GF-D8 (cell line): ENCODE measurements around the gene SPRED1.

Experiments
- DNase-seq: peaks from one replicate; lab custom pipeline; 2025; lab: John Stamatoyannopoulos, UW

Gene SPRED1

DNA sequence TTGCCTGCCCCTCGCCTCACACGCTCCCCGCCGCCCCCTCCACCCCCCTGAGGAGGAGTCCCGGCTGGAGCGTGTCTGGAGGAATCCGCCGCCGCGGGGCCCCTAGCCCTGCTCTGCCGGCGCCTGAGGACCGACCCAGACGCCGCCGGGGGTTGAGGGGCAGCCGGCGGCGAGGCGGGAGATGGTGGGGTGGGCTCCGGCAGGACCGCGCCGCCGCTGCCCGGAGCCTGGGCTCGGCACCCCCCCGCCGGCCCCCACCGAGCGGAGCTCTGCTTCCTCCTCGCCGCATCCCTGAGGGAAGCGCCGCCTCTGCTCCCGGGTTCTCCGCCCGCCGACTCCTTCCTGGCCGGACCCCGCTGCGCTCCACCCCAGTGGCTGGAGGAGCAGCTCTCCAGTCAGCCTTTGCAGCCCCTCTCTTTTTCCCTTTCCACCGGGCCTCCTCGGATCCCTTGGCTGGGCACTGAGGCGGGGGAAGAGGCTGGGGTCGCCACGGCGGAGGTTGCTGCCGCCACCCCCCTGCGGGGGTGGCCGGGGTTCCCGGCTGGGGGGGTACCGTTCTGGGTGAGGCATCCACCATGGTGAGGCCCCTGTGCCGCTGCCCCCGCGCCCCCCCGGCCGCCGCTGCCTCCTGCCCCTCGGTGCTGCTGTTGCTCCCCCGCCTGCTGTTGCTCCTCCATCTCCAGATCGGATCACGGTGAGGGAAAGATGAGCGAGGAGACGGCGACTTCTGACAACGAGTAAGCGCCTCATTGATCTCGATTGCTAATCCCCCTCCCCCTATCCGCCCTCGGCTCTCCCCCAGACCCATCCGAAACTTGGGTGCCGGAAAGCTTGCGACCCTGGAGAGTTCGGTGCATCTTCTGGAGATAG is at the start of gene SPRED1:
Gene SPRED1 (plus strand): TSS at position 356 of the 870 bp plus-strand sequence. CDS start 350 bp downstream, at position 706.
- DNase-seq, result no peak

DNA sequence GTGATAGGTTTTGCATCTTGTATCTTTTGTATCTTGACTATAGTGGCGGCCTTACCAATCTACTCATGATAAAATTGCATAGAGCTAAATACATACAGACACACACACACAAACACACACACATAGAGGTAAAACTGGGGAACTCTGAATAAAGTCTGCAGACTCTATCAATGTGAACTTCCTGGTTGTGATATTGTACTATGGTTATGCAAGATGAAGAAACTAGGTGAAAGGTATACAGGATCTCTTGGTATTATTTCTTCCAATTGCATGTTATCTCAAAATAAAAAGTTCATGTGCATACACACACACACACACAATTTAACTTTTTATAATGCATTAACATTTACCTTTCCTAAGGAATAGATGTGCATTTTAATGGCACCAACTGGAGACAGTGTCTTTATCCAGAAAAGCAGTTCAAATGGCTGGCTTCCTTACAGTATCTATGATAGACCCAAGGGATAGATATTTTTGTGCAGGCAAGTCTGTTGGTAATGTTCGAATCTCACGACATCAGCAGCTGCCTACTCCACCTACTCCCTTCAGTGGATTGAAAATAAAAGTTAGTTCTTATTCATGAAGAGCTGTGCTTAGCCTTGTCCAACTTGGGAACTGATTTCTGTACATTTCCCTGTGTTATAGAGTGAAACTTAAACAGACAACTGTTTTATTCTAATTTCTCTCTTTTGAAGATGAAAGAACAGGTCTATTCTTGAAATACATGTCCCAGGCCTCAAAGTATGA is 46.9 kb upstream of the SPRED1 start:
- DNase-seq, result no peak

DNA sequence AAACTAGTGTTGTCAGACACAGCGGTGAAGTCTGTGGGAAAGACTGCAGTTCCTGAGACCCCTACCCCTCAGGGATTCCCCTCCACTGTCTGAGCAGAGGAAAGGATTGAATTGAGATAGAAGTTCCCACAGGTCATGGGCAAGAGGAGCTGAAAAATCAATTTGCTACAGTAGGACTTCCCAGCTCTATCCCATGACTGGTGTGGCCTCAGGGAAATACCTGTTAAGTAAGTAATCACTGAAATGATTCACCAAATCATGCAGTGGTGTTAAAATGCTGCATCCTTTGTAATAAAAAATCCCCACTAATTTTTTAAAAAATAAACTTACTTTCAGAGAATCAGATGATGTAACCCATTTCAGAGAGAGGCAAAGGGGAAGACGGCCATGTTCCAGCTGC is 45.0 kb upstream of the SPRED1 start:
- DNase-seq, result no peak

DNA sequence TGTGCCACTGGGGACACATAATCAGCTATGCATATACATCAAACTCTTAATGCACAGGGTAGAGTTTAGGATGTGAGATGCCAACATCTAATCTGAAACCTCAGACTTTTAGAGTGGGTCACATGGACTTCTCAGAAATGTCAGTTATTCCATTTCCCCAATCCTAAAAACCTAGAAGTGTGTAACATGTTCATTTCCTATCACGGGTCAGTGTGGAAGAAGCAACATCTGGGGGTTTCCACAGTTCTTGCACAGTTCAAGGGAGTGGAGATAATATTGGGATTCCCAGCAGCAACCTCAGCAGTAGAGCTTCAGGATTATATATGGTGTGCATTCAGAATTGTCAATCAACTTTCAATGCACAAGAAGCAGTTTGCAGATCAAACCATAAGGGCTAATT is 44.4 kb upstream of the SPRED1 start:
- DNase-seq, result no peak

DNA sequence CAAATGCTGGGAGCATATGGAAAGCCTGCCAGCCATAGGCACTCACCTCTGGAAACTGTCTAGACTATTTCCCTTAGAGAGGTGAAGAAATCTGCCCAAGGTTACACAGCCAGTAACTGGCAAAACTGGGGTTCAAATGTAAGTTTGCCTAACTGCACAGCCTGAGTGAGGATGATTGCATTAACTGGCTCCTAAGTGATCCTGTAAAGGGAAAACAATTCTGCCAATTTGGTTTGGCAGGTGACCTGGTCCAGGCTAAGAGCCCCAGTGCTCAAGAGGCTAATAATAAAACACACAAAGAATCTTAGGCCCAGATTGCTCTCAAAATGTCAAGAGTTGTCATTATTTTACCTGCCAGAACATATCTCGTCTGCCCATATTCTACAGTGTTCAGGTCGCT is 43.9 kb upstream of the SPRED1 start:
- no peak for DNase-seq

DNA sequence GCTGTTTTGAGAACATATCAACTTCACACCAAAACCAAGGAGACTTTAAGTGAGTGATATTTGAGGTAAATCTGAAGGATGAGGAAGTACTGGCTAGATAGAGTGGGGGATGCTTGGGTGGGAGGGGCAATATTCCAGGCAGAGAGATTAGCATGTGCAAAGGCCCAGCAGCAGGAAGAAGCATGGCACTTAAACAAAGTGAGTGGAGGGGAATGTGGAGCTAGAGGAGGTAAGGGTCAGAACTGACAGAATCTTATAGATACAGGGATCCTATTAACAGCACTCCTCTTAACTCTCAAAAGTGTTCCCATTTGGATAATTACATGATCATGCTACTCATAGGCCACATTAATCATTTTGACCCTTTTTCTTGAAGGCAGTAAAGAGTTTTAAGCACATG is 41.4 kb upstream of the SPRED1 start:
- DNase-seq, result no peak

DNA sequence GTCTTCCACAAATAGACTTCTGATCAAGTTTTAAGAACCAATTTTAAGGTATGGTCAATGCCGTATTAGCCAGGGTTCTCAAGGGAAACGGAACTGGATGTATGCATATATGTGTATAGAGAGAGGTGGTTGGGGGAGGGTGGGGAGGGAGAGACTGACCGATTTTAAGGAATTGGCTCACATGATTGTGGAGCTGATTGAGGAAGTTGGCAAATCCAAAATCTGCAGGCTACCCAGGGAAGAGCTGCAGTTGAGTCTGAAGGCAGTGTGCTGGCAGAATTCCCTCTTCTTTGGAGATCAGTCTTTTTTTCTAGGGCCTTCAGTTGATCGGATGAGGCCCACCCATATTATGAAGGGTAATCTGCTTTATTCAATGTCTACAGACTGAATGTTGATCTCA is 40.8 kb upstream of the SPRED1 start:
- no peak for DNase-seq

DNA sequence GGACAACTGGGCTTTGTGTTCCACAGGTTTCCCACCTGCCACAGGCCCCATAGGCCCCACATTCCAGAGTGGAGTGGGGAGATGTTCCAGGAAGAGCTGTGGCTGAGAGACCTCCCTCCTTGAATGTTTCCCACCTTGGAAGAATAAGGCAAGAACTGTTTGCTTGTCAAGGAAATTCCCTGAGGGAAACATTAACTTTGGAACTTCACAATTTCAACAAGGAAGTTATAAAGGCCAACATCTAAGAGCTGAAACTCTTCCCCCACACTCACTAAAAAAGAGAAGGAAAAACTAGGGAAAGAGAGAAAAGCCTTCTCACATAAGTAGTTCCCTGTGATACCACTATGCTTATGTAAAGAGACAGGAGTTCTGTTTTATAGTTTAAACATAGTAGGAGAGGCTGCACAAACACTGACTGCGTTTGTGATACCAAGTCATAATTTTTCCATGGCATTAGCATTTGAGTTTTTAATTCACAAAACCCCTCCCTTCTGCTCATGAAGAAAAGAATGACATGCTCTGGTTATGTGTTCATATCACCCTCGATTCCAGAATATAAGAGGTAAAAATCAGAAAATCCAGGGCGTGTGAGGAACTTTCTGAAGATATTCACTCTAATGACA is 39.8 kb upstream of the SPRED1 start:
- no peak for DNase-seq

DNA sequence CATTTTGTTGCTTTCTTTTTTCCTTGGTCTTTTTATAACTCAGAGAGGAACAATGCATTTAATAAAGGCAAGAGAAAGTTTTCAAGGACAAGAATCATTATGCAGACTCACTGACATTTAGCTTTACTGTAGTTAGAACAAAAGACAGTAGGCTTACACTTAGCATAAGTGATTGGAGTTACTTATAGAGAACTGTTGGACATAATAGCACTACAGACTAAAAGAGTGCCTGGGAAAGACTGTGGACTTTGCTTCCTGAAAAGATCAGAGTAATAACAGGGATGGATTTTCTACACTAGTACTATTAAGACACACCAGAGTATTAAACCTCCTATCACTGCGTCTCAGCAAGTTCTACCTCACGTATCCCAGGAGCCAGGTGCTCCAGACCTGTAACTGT is 39.3 kb upstream of the SPRED1 start:
- no peak for DNase-seq

DNA sequence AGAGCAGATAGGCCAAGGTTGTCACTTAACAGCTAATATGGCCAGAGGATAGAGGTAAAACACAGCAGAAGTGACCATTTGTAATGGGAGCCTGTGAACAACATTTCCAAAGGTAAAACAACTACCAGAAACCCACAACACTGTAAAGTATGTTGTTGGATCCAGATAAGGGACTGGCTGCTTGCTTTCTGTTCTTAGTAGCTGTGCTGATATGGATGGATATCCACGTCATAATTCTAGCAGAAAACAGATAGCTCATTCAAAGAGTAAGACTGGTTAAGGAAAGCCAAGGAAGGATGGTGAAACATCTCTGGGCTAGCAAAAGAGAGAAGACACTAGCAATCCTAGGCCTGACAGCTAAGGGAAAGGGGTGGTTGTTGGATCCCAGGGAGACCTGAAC is 36.9 kb upstream of the SPRED1 start:
- no peak for DNase-seq

DNA sequence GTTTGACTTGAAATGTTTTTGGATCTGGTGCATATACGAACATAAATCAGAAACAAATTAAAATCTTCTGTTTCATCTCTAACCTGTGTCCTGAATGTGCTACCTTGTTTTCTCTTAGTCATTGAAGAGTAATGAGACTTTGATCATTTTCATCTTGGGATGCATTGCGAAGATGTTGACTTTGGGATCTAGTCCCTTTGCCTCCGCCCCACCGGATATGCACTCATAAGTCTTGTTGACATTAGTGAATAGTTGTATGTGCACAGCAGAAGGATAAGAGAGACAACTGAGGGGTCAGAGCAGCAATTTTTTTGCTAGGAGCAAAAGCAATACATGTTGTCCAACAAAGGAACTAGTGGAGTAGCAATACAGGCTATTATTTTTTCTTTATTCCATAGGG is 35.9 kb upstream of the SPRED1 start:
- DNase-seq, result no peak

DNA sequence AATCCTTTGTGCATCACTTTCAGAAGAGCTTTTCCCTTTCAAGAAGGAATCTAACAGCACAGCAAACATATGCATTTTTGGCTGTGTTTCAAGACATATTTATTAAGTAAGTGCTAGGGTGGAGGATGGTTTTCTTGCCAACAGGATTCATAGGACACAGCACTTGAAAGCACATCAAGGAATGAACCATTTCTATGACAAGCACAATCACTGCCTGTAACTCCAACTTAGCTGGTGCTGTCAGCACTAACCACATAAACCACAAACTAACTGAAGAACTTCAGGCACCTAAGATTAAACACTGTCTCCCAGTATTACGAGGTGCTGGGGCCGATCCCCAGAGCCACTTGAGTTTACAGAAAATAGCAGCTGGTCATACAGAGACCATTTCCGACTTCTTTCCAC is 35.4 kb upstream of the SPRED1 start:
- no peak for DNase-seq

DNA sequence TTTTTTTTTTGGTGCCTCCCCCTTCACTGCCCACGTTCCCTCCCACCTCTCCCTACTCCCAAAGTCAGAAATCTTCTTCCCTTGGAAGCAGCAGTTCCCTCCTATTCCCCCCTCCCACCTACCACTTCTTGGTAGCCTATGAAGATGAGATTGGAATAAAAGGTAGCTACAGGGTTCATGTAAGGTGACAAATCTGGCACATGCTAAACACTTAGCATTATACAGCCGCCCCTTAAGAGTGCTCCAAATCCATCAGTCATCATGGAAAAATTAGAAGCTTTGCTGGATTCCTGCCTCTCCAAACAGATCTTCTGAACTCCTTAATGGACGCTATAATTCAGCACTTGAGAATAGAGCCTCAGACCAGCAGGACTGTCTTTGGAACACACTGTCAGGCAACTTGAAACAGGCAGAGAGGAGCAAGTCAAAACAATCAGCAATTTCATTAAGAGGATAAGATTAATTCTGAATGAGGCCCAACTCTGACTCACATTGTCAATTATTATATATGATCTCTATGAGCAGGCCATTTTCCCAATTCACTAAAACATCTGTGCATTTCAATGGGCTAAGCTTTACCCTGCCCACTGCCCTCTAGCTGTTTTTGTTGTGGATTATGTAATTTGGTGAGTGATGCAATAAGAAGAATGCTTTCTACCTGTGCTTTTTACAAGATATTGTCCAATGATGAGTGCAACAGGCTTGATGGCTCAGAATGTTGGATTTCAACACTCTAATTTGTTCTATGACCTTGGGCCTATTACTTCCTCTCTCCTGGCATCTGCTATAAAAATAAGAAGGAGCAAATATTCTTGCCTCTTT is 34.6 kb upstream of the SPRED1 start:
- DNase-seq, result no peak

DNA sequence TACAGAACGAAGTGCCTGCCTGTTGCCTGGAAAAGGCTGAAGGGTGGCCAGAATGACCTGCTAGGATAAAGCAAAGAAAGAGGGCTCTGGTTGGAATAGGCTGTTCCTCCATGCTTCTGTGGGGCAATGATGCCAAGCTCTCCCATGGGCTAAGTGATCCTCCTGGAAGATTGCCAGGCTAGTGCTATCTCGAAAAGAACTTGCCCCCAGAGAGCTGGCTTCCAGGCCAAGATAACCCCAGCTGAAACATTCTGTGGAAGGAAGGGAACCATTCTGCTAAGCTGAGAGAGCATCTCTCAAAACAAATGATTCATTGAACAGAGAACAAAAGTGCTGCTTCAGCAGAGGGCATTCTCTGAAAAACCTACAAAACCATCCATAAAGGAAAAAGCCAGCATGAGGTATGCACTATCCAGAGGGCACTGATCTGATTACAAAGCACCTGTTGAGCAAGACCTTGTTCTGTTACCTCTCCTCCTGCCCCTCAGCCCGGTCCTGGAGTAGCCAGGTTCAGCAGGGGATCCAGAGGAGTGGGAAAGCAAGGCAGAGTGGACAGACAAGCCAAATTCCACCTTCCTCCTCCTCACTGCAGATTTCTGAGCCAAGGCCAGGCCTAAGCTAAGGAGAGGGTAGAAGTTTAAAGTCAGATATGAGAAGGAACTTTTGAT is 31.9 kb upstream of the SPRED1 start:
- DNase-seq, result no peak

DNA sequence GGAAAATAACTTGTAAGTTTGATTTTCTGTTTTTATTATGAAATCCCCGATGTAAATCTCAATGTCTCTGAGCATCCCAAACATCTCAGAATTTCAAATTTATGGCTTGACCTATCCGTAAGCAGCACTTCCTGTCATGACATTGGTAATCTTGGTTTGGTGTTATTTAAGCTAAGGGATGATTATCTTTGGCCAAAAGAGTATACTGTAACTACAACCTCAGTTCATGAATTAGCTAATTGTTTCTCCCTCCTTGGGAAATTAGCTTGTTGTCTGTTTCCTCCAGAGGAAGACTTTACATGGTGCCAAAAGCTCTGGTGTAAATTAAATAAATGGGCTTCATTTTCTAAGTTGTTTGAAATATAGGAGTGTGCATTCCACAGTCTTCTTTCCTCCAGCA is 28.1 kb upstream of the SPRED1 start:
- DNase-seq, result no peak

DNA sequence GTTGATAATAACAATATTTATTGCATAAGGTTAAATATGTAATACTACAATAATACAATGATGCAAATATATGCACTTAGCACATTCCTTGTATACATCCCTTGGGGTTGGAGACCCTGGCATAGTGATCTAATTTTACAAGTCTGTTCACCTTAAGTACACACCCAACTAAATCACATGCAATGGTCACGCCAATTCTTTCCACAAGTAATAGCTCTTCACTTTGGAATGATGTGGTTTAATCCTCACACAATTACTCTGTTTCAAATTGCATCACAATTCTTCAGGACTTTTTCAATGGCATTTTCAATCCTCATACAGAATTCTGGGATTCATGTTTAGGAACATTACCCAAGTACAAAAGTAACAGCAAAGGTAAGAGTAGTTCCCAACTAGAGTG is 27.3 kb upstream of the SPRED1 start:
- DNase-seq, result no peak

DNA sequence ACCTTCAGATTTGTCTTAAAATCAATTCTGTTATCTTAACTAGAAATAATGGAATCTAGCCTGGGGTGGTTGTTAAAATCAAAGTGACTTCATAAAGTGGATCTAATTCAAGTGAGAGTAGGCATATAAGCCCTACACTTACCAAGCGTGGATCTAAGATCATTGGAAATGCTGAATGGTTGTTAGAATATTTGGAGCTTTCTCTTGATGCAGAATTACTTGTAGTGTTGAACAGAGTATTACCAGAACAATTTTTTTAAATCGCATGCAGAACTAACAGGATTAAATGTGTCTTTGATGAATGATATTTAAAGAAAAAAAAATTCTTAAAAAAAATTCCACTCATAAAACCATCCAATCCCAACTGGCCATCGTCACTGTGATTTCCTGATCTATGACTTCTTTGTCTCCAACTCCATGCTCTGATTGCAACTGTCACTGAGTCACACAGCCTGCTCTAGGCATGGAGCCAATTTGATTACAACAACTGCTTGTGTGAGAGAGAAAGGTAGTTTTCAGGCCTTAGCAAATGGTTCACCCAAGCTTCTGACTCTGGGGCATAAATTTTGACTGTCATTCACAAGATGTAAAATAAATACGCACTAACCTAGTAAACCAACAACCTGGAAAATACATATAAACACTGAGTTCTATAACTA is 25.9 kb upstream of the SPRED1 start:
- no peak for DNase-seq

DNA sequence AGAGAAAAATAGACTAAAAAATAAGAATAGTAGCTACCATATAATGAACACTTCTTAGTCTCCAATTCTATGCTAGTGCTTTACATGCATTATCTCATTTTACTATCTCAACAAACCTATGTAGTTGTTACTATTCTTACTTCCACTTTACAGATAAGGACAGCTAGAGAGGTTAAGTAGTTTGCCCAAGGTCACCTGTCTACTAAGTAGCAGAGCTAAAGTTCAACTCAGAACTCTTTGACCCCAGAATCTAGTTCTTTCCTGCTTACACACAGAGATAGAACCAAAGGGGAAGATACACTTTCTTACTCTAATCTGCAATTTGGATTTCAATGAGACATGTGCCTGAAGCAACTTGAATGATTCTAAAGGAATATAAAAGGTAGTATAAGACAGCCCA is 24.7 kb upstream of the SPRED1 start:
- DNase-seq, result no peak

DNA sequence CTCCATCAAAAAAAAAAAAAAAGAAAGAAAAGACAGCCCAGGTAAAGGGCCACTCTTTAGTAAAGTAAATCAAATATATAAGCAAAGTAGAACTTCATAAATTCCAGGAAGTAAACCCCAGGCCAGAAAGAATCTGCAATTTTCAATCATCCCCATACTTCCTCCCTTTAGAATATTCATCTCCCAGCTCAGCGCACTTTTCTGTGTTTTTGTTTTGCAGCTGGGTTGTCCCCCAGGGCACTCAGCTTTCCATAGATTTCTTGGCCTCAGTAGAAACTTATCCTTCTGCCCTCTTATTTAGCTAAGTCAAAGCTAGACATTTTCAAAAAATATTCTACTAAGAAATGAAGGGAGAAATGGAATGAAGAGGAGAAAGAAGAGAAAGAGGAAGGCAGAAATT is 24.0 kb upstream of the SPRED1 start:
- DNase-seq, result no peak

DNA sequence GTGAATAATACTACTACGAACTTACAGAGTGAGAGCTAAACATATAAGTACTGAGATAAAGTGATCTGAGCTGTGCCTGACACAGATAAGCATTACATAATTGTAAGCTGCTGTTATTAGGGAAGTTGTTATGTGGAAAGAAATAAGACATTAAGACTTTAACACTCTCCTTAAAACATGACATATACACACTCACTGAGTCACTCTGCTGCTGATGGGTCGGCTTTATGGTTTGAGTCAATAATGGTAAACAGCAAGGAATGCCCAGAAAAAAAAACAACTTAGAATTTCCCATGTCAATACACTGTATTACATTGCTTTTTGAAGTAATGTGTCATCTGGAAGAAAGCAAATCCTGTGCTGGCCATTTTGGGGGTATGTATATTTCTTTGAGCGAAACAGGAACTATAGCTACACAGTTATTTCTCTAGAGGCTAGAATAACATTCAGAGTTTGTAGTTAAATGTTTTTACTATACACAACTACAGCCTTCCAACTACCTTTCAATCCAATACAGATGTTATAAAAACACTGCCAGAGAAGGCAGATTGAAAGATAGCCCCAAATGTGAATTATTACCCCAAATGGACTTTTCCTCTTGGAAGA is 22.8 kb upstream of the SPRED1 start:
- DNase-seq, result no peak

DNA sequence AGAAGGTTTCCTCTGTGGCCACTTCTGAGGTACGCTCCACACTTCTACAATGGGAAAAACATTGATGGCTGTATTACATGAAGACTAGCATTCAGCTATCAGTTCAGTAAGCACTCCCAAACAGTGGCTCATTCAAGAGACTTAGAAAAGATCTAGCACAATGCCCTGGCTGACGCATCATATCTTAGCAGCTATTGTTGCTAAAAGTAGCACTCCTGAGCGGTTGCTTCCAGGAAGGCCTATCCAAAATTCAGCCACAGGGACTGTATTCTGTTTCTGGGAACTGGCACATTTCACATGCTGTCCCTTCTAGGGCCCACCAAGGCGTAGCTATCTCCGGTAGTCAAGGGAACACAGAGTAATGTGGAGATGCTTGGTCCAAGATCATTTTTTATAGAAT is 21.2 kb upstream of the SPRED1 start:
- DNase-seq, result no peak
